Measurements from ENCODE around the gene UNC5A. TPM values are rescaled to one million over a fixed set of nuclear protein-coding genes. Genes with fewer than 3 reads are reported as not detected.

Gene UNC5A
- total and polyA plus RNA-seq, 2 of the 8 experiments (the other 6 are each of a cell fraction or from before 2014, with no cell fraction given), result 4.0 to 7.6 TPM

GRCh38 chr5:176912115-176912514 is 101.8 kb downstream of the UNC5A start:
- Histone ChIP-seq H2BK20ac (ENCODE audit: low read length) (no peak overlapping the region), H3K18ac (ENCODE audit: extremely low read depth, low read length) (no peak overlapping the region), H3K4ac (replicated peaks; ENCODE audit: insufficient read length, low read depth, low read length) (no peak overlapping the region), H3K9me3 (ENCODE audit: insufficient read depth in 2 of 2, low read depth in 1 of 2, low read length in 1 of 2) (no peaks in the 10 kb centered on the region), H3K4me2 (ENCODE audit: insufficient read depth in 1 of 2, low read depth in 2 of 2, low read length in 2 of 2) (no peak overlapping the region), H2BK120ac (replicated peaks; ENCODE audit: low read depth, low read length) (no peak overlapping the region), H4K8ac (ENCODE audit: extremely low read depth, insufficient read depth, low read length) (no peak overlapping the region), H4K20me1 (replicated peaks in 1 of 2; ENCODE audit: control insufficient read depth in 1 of 2, insufficient read depth in 2 of 2, low read length in 2 of 2) (peaks cover 0 to 3% of the 10 kb centered on the region in 2 experiments), H4K91ac (replicated peaks; ENCODE audit: insufficient read length, low read length) (no peak overlapping the region), H2BK15ac (ENCODE audit: low read length) (no peak overlapping the region), H3K14ac (ENCODE audit: insufficient read length) (no peak overlapping the region), H3K4me3 (ENCODE audit: extremely low read depth in 1 of 4, insufficient read depth in 2 of 4, low read depth in 3 of 4, low read length in 4 of 4) (no peak overlapping the region), H2BK5ac (ENCODE audit: low read depth, low read length) (no peak overlapping the region), H2AK5ac (ENCODE audit: low read depth, low read length) (no peak overlapping the region), H3K27me3 (replicated peaks in 1 of 4; ENCODE audit: control insufficient read depth in 3 of 4, extremely low read depth in 1 of 4, insufficient read depth in 3 of 4, low read length in 3 of 4) (no peaks in the 10 kb centered on the region), H3K79me2 (ENCODE audit: control insufficient read depth in 1 of 2, insufficient read depth in 2 of 2, low read length in 2 of 2) (no peaks in the 10 kb centered on the region), H3K4me1 (replicated peaks in 1 of 4; ENCODE audit: control insufficient read depth in 3 of 4, insufficient read depth in 4 of 4, low read length in 3 of 4) (no peaks in the 10 kb centered on the region), H3K23me2 (ENCODE audit: low read depth, low read length) (no peaks in the 10 kb centered on the region; the same call in 1 of the 2 replicates), H3K9ac (replicated peaks in 1 of 4; ENCODE audit: extremely low read depth in 1 of 4, low read depth in 3 of 4, low read length in 3 of 4) (no peak overlapping the region), H2BK12ac (ENCODE audit: low read depth, low read length) (no peak overlapping the region), H3K27ac (ENCODE audit: low read depth, low read length) (no peak overlapping the region), H3K36me3 (ENCODE audit: control insufficient read depth in 2 of 4, insufficient read depth in 4 of 4, low read length in 3 of 4) (peaks cover 0 to 14% (median 10%) of the 10 kb centered on the region in 4 experiments; a peak in 6 of 8 replicates), H4K5ac (ENCODE audit: insufficient read length, low read depth, low read length) (no peak overlapping the region), H3K23ac (ENCODE audit: insufficient read length) (no peak overlapping the region), H3K79me1 (ENCODE audit: low read depth, low read length) (no peaks in the 10 kb centered on the region), H2AFZ (ENCODE audit: low read length) (no peak overlapping the region), H3K56ac (replicated peaks; ENCODE audit: insufficient read length, low read depth, low read length) (no peak overlapping the region)
- POLR2A ChIA-PET (ENCODE audit: partially characterized antibody), result interaction anchor here (1.7 to 1.8 kb wide), 2 partner anchors 11 to 31 kb away, joined by 4 to 5 read pairs; no protein-coding TSS in a partner anchor
- FAIRE-seq (no peak), DNase-seq (ENCODE audit: low read depth in 1 of 2, low spot score in 2 of 2) (no peak)
- 93% methylated on average over 2 of the region's 2 CpGs; no CpG with 5 or more reads in 1 of the 2 experiments for WGBS, 2 experiments (ENCODE audit: extremely low coverage in 1 of 2, insufficient coverage in 1 of 2, insufficient read length in 1 of 2, insufficient replicate concordance in 2 of 2, low coverage in 1 of 2, low lambda C conversion rate in 2 of 2, missing lambda C conversion rate in 1 of 2)
- CTCF ChIA-PET (ENCODE audit: partially characterized antibody), result interaction anchor here (1.0 to 1.6 kb wide), 2 partner anchors 12 to 15 kb away, joined by 3 to 4 read pairs; no protein-coding TSS in a partner anchor
- TF ChIP-seq POLR2AphosphoS5 (IDR thresholded peaks at IDR 0.05; ENCODE audit: low read depth, low read length) (no peak), RFX5 (IDR thresholded peaks at IDR 0.05; ENCODE audit: borderline replicate concordance, low read depth, low read length) (no peak), SP2 (IDR thresholded peaks at IDR 0.05; ENCODE audit: low read length) (no peak), CBX8 (IDR thresholded peaks at IDR 0.05; ENCODE audit: borderline replicate concordance, low read depth, low read length) (no peak), RBBP5 (IDR thresholded peaks at IDR 0.05; ENCODE audit: borderline replicate concordance, low read depth, low read length) (no peak), SIN3A (conservative IDR thresholded peaks at IDR 0.05 in 1 of 2, IDR thresholded peaks at IDR 0.05 in 1 of 2; ENCODE audit: low read depth in 1 of 2, low read length in 2 of 2) (no peak), E2F6 (IDR thresholded peaks at IDR 0.05) (no peak), KDM4A (IDR thresholded peaks at IDR 0.05; ENCODE audit: low read depth, low read length, severe bottlenecking) (no peak), KDM1A (IDR thresholded peaks at IDR 0.05; ENCODE audit: borderline replicate concordance, low read length) (no peak), ZNF274 (IDR thresholded peaks at IDR 0.05; ENCODE audit: borderline replicate concordance, extremely low read depth, low read length) (no peak), RXRA (IDR thresholded peaks at IDR 0.05; ENCODE audit: insufficient read depth, low read depth, low read length) (no peak), FOSL1 (IDR thresholded peaks at IDR 0.05; ENCODE audit: insufficient read depth, low read depth, low read length) (no peak), NRF1 (IDR thresholded peaks at IDR 0.05; ENCODE audit: low read depth, low read length) (no peak)

Measured in H1 (cell line).